Right atrium auricular region (tissue), 2 donors: ENCODE measurements around the gene RAPGEFL1. TPM values are rescaled to one million over a fixed set of nuclear protein-coding genes. Genes with fewer than 3 reads are reported as not detected.
"Not testable (repeated sequence)": the region's sequence is repeated elsewhere in the genome, so short reads cannot be mapped to it uniquely, and the experiment has no call there.

Experiments
- DNase-seq: peaks from one replicate; pipeline ENCODE4 v3.0.0-alpha.2; 2019; ENCODE audit warnings: low spot score
- H3K27ac ChIP-seq, 2 donors: fragments of 200-600 bp; sonication (generic); 1 replicate in 1 of 2; 2 replicates in 1 of 2; pipeline ENCODE4 v1.5.1; 2016 to 2019
- H3K27me3 ChIP-seq, 2 donors: fragments of 200-600 bp; sonication (generic); one replicate each; pipeline versions ENCODE4 v1.5.1 to v1.6.0; 2017 to 2019
- H3K36me3 ChIP-seq: fragments of 200-600 bp; sonication (generic); one replicate; pipeline ENCODE4 v1.5.1; 2016
- H3K4me1 ChIP-seq, 2 donors: fragments of 200-600 bp; sonication (generic); one replicate each; pipeline versions ENCODE4 v1.5.1 to v1.6.0; 2017 to 2019
- H3K4me3 ChIP-seq, 2 donors: fragments of 200-600 bp; sonication (generic); 1 replicate in 1 of 2; 2 replicates in 1 of 2; pipeline ENCODE4 v1.5.1; 2017 to 2019; ENCODE audit warnings: mild to moderate bottlenecking in 1 of 2, moderate library complexity in 1 of 2
- H3K9me3 ChIP-seq, 2 donors: fragments of 200-600 bp; sonication (generic); one replicate each; pipeline ENCODE4 v1.5.1; 2019
- CTCF ChIP-seq, 2 donors: fragments of 200-600 bp; sonication (generic); IDR thresholded peaks; one replicate each; pipeline ENCODE4 v1.5.1; 2019; ENCODE audit warnings: antibody characterized with exemption in 2 of 2
- total RNA-seq, 2 donors: library from RNA; depleted of rRNA; stranded (reverse); fragments of >200 nt; gene quantifications; one replicate each; pipeline ENCODE4 v1.1.0, GENCODE V29; 2016

The RAPGEFL1 gene
- total RNA-seq, 2 donors from 2014 or later = 1.6 to 2.9 TPM

- no peak overlapping the region for H3K4me3 ChIP-seq
- no peak overlapping the region for H3K27ac ChIP-seq
- no peaks in the 10 kb centered on the region for H3K27me3 ChIP-seq
- no peak for TF ChIP-seq CTCF (IDR thresholded peaks at IDR 0.05)
- no peak for DNase-seq
- peaks cover 0 to 4% of the 10 kb centered on the region in 2 donors for H3K4me1 ChIP-seq
- no peaks in the 10 kb centered on the region for H3K9me3 ChIP-seq
- no peaks in the 10 kb centered on the region for H3K36me3 ChIP-seq
These were observed 21.3 kb downstream of the RAPGEFL1 start for GRCh38 chr17:40198576-40198975.

- Histone ChIP-seq H3K36me3 (no peaks in the 10 kb centered on the region), H3K27me3 (no peaks in the 10 kb centered on the region), H3K9me3 (no peaks in the 10 kb centered on the region), H3K4me3 (no peak overlapping the region), H3K4me1 (peaks cover 0 to 4% of the 10 kb centered on the region in 2 donors), H3K27ac (no peak overlapping the region)
- TF ChIP-seq CTCF (IDR thresholded peaks at IDR 0.05) = no peak
- no peak for DNase-seq
These were observed 25.9 kb downstream of the RAPGEFL1 start for GRCh38 chr17:40203131-40203530.

- H3K4me3 ChIP-seq, H3K36me3 ChIP-seq, H3K9me3 ChIP-seq, H3K27ac ChIP-seq, H3K27me3 ChIP-seq, H3K4me1 ChIP-seq, DNase-seq: not testable (repeated sequence)
These were observed 28.9 kb downstream of the RAPGEFL1 start for GRCh38 chr17:40206193-40206592.

- no peak for DNase-seq
- Histone ChIP-seq H3K36me3 (no peaks in the 10 kb centered on the region), H3K4me3 (no peak overlapping the region), H3K27ac (no peak overlapping the region), H3K9me3 (no peaks in the 10 kb centered on the region), H3K4me1 (no peaks in the 10 kb centered on the region), H3K27me3 (no peaks in the 10 kb centered on the region)
- no peak for TF ChIP-seq CTCF (IDR thresholded peaks at IDR 0.05)
These were observed 32.3 kb downstream of the RAPGEFL1 start for GRCh38 chr17:40209404-40210093.

- not testable (repeated sequence) for H3K4me3 ChIP-seq, H3K36me3 ChIP-seq, DNase-seq, H3K27me3 ChIP-seq, H3K4me1 ChIP-seq, H3K9me3 ChIP-seq, H3K27ac ChIP-seq
These were observed 36.6 kb downstream of the RAPGEFL1 start for GRCh38 chr17:40213914-40214313.

- H3K4me1 ChIP-seq = peaks cover 0 to 15% of the 10 kb centered on the region in 2 donors
- peaks cover 2% of the 10 kb centered on the region for H3K36me3 ChIP-seq
- H3K4me3 ChIP-seq = peak overlapping the region in 1 of 2 donors; percentile 68
- H3K27ac ChIP-seq = no peak overlapping the region
- H3K9me3 ChIP-seq = no peaks in the 10 kb centered on the region
- DNase-seq = no peak
- no peaks in the 10 kb centered on the region for H3K27me3 ChIP-seq
- no peak for TF ChIP-seq CTCF (IDR thresholded peaks at IDR 0.05)
These were observed 40.9 kb downstream of the RAPGEFL1 start for GRCh38 chr17:40218006-40218739.
